GM21717 (cell line): ENCODE measurements around the gene KIF21B.
"Not testable (repeated sequence)": the region's sequence is repeated elsewhere in the genome, so short reads cannot be mapped to it uniquely, and the experiment has no call there.

ENCODE experiments used
- ATAC-seq: cut with Tn5 transposase; IDR thresholded peaks from one replicate; pipeline ENCODE4 v1.9.1; 2021; ENCODE audit warnings: mild to moderate bottlenecking, moderate library complexity; ENCODE audit not compliant: unreplicated experiment

Gene KIF21B

GRCh38 chr1:200972985-200973742, 50.4 kb downstream of the KIF21B start:
- no peak for ATAC-seq

- ATAC-seq: no peak
Measured at GRCh38 chr1:200971955-200972711, 51.4 kb downstream of the KIF21B start.

- no peak for ATAC-seq
Measured at GRCh38 chr1:200971428-200971903, 52.0 kb downstream of the KIF21B start.

GRCh38 chr1:200970771-200971427, 52.6 kb downstream of the KIF21B start:
- ATAC-seq: no peak

GRCh38 chr1:200969726-200970561, 53.6 kb downstream of the KIF21B start:
- peak; percentile 68 for ATAC-seq

- ATAC-seq: no peak
Measured at GRCh38 chr1:200968469-200969410, 54.8 kb downstream of the KIF21B start.

- ATAC-seq: no peak
Measured at GRCh38 chr1:200967693-200968468, 55.6 kb downstream of the KIF21B start.

GRCh38 chr1:200966934-200967333, 56.6 kb downstream of the KIF21B start:
- no peak for ATAC-seq

- ATAC-seq: no peak
Measured at GRCh38 chr1:200965111-200965805, 58.3 kb downstream of the KIF21B start.

GRCh38 chr1:200963888-200964287, 59.6 kb downstream of the KIF21B start:
- not testable (repeated sequence) for ATAC-seq

- no peak for ATAC-seq
Measured at GRCh38 chr1:200963076-200963475, 60.4 kb downstream of the KIF21B start.

GRCh38 chr1:200962631-200963030, 60.9 kb downstream of the KIF21B start:
- ATAC-seq: no peak

GRCh38 chr1:200962151-200962550, 61.4 kb downstream of the KIF21B start:
- not testable (repeated sequence) for ATAC-seq

- ATAC-seq: no peak
Measured at GRCh38 chr1:200960948-200961340, 62.6 kb downstream of the KIF21B start.

- no peak for ATAC-seq
Measured at GRCh38 chr1:200960236-200960947, 63.1 kb downstream of the KIF21B start.

- ATAC-seq: no peak
Measured at GRCh38 chr1:200959411-200959921, 64.0 kb downstream of the KIF21B start.

GRCh38 chr1:200958597-200958996, 64.9 kb downstream of the KIF21B start:
- ATAC-seq: no peak
